CD4-positive, alpha-beta memory T cell (primary cell): ENCODE results near the gene ENAH. TPM values are rescaled to one million over a fixed set of nuclear protein-coding genes. Genes with fewer than 3 reads are reported as not detected.
A peak's percentile ranks its signal among the peaks of the same experiment; 100 is the strongest.

Experiments
- CTCF ChIA-PET: fragments of 350-600 bp; sonication (Branson Sonifier 250); formaldehyde crosslinking; loops from one replicate; lab custom pipeline; 2021; ENCODE audit warnings: inconsistent platforms; ENCODE audit not compliant: partially characterized antibody; lab: Charles Lee
- POLR2A ChIA-PET: fragments of 350-600 bp; sonication (Branson Sonifier 250); formaldehyde crosslinking; loops from one replicate; lab custom pipeline; 2021; ENCODE audit not compliant: partially characterized antibody; lab: Charles Lee
- DNase-seq, 5 donors: peaks; one replicate each; pipeline versions ENCODE4 v3.0.0 to v3.0.0-alpha.2; 2020 to 2022; ENCODE audit warnings: mixed read lengths in 1 of 5
- H3K27ac ChIP-seq: one replicate; pipeline ENCODE4 v1.7.0; 2013; ENCODE audit warnings: low read depth, low read length
- H3K27me3 ChIP-seq: 2 replicates; pipeline ENCODE4 v1.7.0; 2013; ENCODE audit warnings: mild to moderate bottlenecking, low read length, moderate library complexity; ENCODE audit not compliant: insufficient read depth
- H3K36me3 ChIP-seq: 2 replicates; pipeline ENCODE4 v1.7.0; 2013; ENCODE audit warnings: mild to moderate bottlenecking, low read length, moderate library complexity; ENCODE audit not compliant: insufficient read depth
- H3K4me1 ChIP-seq: 2 replicates; pipeline ENCODE4 v1.7.0; 2013; ENCODE audit warnings: mild to moderate bottlenecking, low read length, moderate library complexity; ENCODE audit not compliant: insufficient read depth
- H3K4me3 ChIP-seq, 2 donors: one replicate each; pipeline ENCODE4 v1.7.0; 2013; ENCODE audit warnings: low read length in 2 of 2, mild to moderate bottlenecking in 1 of 2
- H3K9me3 ChIP-seq, 2 donors: one replicate each; pipeline ENCODE4 v1.7.0; 2013; ENCODE audit warnings: low read length in 2 of 2, control low read depth in 1 of 2; ENCODE audit not compliant: control insufficient read depth in 1 of 2
- H3K27ac Mint-ChIP-seq, 7 donors: one replicate each; pipeline ENCODE4 v1.8.0; 2020 to 2021; ENCODE audit warnings: mixed read lengths in 7 of 7, mild to moderate bottlenecking in 6 of 7, inconsistent platforms in 3 of 7, moderate library complexity in 3 of 7
- H3K27me3 Mint-ChIP-seq, 2 donors: one replicate each; pipeline ENCODE4 v1.8.0; 2020 to 2021; ENCODE audit warnings: mixed read lengths in 2 of 2
- H3K36me3 Mint-ChIP-seq, 2 donors: one replicate each; pipeline ENCODE4 v1.8.0; 2020 to 2021; ENCODE audit warnings: mixed read lengths in 2 of 2, inconsistent platforms in 1 of 2, mild to moderate bottlenecking in 1 of 2
- H3K4me1 Mint-ChIP-seq, 4 donors: one replicate each; pipeline ENCODE4 v1.8.0; 2020 to 2021; ENCODE audit warnings: mixed read lengths in 4 of 4, mild to moderate bottlenecking in 1 of 4
- H3K4me3 Mint-ChIP-seq, 8 donors: one replicate each; pipeline ENCODE4 v1.8.0; 2020 to 2021; ENCODE audit warnings: mixed read lengths in 8 of 8, mild to moderate bottlenecking in 7 of 8, moderate library complexity in 6 of 8, inconsistent platforms in 3 of 8
- H3K9me3 Mint-ChIP-seq, 8 donors: one replicate each; pipeline ENCODE4 v1.8.0; 2020 to 2021; ENCODE audit warnings: mixed read lengths in 8 of 8, mild to moderate bottlenecking in 5 of 8, inconsistent platforms in 3 of 8, moderate library complexity in 1 of 8
- intact Hi-C: fragments of 100-400 bp; cut with micrococcal nuclease; formaldehyde crosslinking; loops from one replicate; pipeline ENCODE4 v1.15.1; 2023
- polyA plus RNA-seq, 2 donors: library from polyadenylated mRNA; unstranded; fragments of 300-500 nt; fragmentation: Illumina TruSeq; gene quantifications; one replicate each; pipeline ENCODE4 v1.2.3, GENCODE V29; 2021
- total RNA-seq, 2 experiments: library from RNA; stranded (reverse); gene quantifications; one replicate each; pipeline ENCODE4 v1.2.3, GENCODE V29; 2021

The ENAH gene
- total and polyA plus RNA-seq, 4 experiments from 2014 or later, result 0.26 TPM; not detected in 3

DNA sequence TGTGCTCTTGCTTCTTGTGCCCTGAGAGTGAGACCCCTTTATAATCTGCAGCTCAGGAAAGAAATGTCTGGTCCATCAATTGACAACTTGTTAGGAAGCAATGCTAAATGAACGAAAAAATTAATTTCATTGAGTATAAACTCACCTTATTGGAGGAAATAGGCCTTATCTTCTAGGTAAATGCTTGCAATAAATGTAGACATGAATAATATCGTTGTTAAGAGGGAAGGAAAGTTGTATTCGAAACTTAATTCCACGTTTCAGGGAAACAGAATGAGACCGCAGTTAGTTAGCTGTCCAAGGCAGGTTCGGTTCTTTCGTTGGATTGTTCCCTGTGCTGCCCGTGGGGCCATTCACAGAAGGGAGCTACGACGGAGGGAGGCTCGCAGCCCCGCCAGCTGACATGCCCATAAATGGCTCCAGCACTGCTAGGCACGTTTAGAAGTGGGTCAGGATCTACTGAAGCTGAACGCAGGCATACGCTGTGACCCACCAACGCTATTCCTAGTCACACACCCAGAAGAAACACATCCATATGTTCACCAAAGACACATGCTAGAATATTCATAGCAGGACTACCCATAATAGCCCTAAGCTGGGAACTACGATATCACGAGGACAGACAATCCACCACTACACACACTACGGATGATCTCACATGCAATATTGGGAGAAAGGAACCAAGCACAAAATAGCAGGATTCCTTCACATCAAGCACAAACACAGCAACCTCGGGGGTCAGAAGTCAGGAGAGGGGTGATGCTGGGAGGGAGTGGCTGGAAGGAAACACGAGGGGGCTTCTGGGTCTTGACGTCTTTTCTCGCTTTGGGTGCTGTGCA lies 168.9 kb downstream of the ENAH start:
- H3K27ac Mint-ChIP-seq, result no peak overlapping the region
- H3K36me3 Mint-ChIP-seq, result no peaks in the 10 kb centered on the region
- H3K9me3 Mint-ChIP-seq, result no peaks in the 10 kb centered on the region
- intact Hi-C loops, result no loop called here
- no peaks in the 10 kb centered on the region for H3K27me3 ChIP-seq
- no peaks in the 10 kb centered on the region for H3K36me3 ChIP-seq
- H3K27ac ChIP-seq, result no peak overlapping the region
- DNase-seq, result no peak
- peaks cover 4 to 6% of the 10 kb centered on the region in 2 donors for H3K27me3 Mint-ChIP-seq
- POLR2A ChIA-PET, result no interaction called here
- CTCF ChIA-PET, result interaction anchor here (1.1 to 2.2 kb wide), 3 partner anchors 9 to 16 kb away, joined by 3 to 15 read pairs (median 3); no protein-coding TSS in a partner anchor
- no peaks in the 10 kb centered on the region for H3K4me1 Mint-ChIP-seq
- H3K4me3 ChIP-seq, result no peak overlapping the region
- no peak overlapping the region for H3K4me3 Mint-ChIP-seq
- H3K9me3 ChIP-seq, result no peaks in the 10 kb centered on the region
- H3K4me1 ChIP-seq, result no peaks in the 10 kb centered on the region

DNA sequence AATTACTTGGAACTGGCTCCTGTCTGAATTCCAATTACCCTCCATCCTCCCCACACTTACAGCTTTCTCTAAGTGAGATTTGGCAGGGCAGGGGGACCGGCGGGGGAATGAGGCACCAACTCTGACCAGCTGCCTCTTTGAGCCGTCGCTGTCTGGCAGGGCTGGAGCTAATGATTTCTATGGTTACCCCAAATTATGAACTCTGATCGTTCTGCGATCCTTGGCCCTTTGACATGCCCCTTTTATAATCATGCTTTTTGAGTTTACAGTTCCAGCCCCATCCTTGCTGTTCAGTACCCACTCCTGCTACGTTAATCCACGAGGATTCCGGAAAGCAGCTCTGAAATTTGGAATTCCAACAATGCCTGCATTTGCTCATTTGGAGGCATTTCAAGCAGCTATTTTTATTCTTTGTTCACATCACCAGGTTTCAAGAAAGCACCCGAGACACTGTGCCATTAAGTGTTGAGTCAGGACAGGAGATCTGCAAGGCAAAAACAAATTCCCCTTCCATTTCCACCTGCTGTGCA lies 170.4 kb downstream of the ENAH start:
- ChIA-PET CTCF (interaction anchor here (0.9 to 3.7 kb wide), 10 partner anchors 9 to 509 kb away, joined by 3 to 14 read pairs (median 4); no protein-coding TSS in a partner anchor), POLR2A (no interaction called here)
- peaks cover 8 to 10% (median 9%) of the 10 kb centered on the region in 4 donors for H3K4me1 Mint-ChIP-seq
- no peaks in the 10 kb centered on the region for H3K9me3 Mint-ChIP-seq
- no peak overlapping the region for H3K27ac ChIP-seq
- H3K4me3 ChIP-seq, result no peak overlapping the region
- intact Hi-C loops, result no loop called here
- no peaks in the 10 kb centered on the region for H3K9me3 ChIP-seq
- H3K27me3 ChIP-seq, result no peaks in the 10 kb centered on the region
- no peaks in the 10 kb centered on the region for H3K36me3 ChIP-seq
- no peak overlapping the region for H3K27ac Mint-ChIP-seq
- H3K36me3 Mint-ChIP-seq, result no peaks in the 10 kb centered on the region
- no peak overlapping the region for H3K4me3 Mint-ChIP-seq
- H3K4me1 ChIP-seq, result peaks cover 9% of the 10 kb centered on the region
- no peak for DNase-seq
- H3K27me3 Mint-ChIP-seq, result peaks cover 4 to 6% of the 10 kb centered on the region in 2 donors

DNA sequence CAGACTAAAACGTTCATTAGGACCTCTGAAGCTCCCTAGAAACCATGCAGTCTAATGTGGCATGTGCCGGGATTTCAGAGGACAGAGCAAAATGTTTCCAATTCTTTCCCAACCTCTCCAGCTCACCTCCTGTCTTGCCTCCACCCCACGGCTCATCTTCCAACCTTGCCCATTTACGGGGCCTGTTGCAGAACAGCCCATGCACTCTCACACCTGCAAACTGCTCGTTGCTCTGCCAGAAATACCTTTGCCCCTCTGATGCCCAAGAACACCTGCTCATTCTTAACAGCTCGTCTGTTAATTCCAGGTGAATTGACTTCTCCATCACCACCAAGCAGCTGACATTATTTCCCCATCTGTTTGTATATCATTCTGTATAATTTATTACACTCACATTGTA lies 171.2 kb downstream of the ENAH start:
- H3K9me3 Mint-ChIP-seq, result no peaks in the 10 kb centered on the region
- Histone ChIP-seq H3K4me1 (peaks cover 16% of the 10 kb centered on the region), H3K9me3 (no peaks in the 10 kb centered on the region), H3K4me3 (no peak overlapping the region), H3K27me3 (no peaks in the 10 kb centered on the region), H3K36me3 (no peaks in the 10 kb centered on the region), H3K27ac (no peak overlapping the region)
- intact Hi-C loops, result no loop called here
- no peak overlapping the region for H3K4me3 Mint-ChIP-seq
- peaks cover 12 to 18% (median 16%) of the 10 kb centered on the region in 4 donors for H3K4me1 Mint-ChIP-seq
- H3K36me3 Mint-ChIP-seq, result no peaks in the 10 kb centered on the region
- ChIA-PET POLR2A (no interaction called here), CTCF (interaction anchor here (0.7 to 3.7 kb wide), 13 partner anchors 8 to 505 kb away, joined by 3 to 14 read pairs (median 4); no protein-coding TSS in a partner anchor)
- H3K27me3 Mint-ChIP-seq, result peaks cover 4 to 6% of the 10 kb centered on the region in 2 donors
- no peak for DNase-seq
- peak overlapping the region in 1 of 7 donors; percentile 81 for H3K27ac Mint-ChIP-seq

DNA sequence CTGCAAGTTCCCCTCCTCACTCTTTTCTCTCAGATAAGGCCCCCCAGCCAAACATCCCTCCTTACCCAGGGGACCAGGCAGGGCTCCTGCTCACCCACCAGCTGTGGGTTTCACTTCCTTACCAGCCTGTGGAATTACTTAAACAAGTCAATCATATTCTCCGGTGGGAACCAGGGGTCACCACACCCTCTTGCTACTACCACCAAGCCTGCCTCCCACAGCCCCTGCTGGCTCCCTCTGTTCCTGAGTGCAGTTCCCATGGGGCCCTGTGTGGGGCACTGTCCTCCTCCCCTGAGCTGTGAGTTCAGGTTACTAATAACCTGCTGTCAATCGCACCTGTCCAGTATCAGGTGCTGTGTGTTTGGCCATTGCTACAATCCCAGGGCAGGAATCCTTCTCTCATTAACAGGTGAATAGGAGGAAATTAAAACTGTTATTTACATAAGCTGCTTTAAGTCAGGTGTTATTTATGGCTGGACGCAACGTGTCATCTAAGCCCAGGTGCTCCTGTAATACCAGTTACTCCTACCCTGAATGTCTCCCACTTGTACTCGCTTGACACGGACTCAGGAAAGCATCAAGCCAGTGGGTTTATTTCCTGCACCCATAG lies 172.0 kb downstream of the ENAH start:
- H3K27me3 Mint-ChIP-seq, result peaks cover 4 to 6% of the 10 kb centered on the region in 2 donors
- H3K27ac Mint-ChIP-seq, result peak overlapping the region in 1 of 7 donors; percentile 51
- no peak overlapping the region for H3K4me3 ChIP-seq
- H3K9me3 Mint-ChIP-seq, result no peaks in the 10 kb centered on the region
- no peak overlapping the region for H3K4me3 Mint-ChIP-seq
- H3K9me3 ChIP-seq, result no peaks in the 10 kb centered on the region
- DNase-seq, result peak in 4 of 5 donors; percentile 32 to 41 (median 38)
- no peaks in the 10 kb centered on the region for H3K36me3 Mint-ChIP-seq
- H3K27me3 ChIP-seq, result no peaks in the 10 kb centered on the region
- H3K4me1 Mint-ChIP-seq, result peaks cover 16 to 25% (median 21%) of the 10 kb centered on the region in 4 donors
- intact Hi-C loops, result no loop called here
- ChIA-PET CTCF (interaction anchor here (0.7 to 3.7 kb wide), 12 partner anchors 8 to 506 kb away, joined by 3 to 14 read pairs (median 4); no protein-coding TSS in a partner anchor), POLR2A (interaction anchor here (1.2 kb wide), 1 partner anchor 13 kb away, joined by 4 read pairs; no protein-coding TSS in a partner anchor)
- H3K27ac ChIP-seq, result no peak overlapping the region
- H3K36me3 ChIP-seq, result no peaks in the 10 kb centered on the region
- H3K4me1 ChIP-seq, result peaks cover 22% of the 10 kb centered on the region

DNA sequence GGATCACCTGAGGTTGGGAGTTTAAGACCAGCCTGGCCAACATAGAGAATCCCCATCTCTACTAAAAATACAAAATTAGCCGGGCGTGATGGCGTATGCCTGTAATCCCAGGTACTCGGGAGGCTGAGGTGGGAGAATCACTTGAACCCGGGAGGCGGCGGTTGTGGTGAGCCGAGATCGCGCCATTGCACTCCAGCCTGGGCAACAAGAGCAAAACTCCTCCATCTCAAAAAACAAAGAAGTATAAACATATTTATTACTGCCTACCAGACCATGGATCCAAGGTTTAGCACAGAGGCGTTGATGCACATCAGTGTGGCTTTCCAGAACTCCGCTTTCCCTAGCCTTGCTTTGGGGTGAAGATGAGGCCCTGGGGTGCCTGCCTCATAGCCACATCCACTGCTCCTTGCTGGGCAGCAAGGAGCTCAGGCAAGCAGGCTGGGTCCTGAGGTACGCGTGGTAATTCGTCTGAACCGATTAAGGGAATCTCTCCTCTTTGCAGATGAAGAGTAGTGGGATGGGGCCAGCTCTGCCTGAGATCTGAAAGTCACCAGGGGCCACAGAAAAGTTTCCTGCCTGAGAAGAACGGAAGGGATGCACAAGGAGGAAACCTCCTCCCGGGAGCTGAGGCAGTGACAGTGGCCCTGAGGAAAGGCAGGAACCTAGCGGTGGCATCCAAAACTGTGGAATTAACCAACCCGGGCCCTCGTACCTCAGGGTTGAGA lies 172.8 kb downstream of the ENAH start:
- no peak overlapping the region for H3K27ac Mint-ChIP-seq
- H3K36me3 Mint-ChIP-seq, result no peaks in the 10 kb centered on the region
- no peaks in the 10 kb centered on the region for H3K9me3 Mint-ChIP-seq
- Histone ChIP-seq H3K36me3 (no peaks in the 10 kb centered on the region), H3K9me3 (no peaks in the 10 kb centered on the region), H3K27me3 (no peaks in the 10 kb centered on the region), H3K27ac (no peak overlapping the region), H3K4me3 (no peak overlapping the region), H3K4me1 (peaks cover 25% of the 10 kb centered on the region)
- no peak for DNase-seq
- ChIA-PET CTCF (interaction anchor here (0.9 to 3.7 kb wide), 9 partner anchors 9 to 507 kb away, joined by 3 to 14 read pairs (median 4); no protein-coding TSS in a partner anchor), POLR2A (interaction anchor here (1.2 to 1.4 kb wide), 2 partner anchors 13 to 298 kb away, joined by 3 to 4 read pairs; partner anchors contain the start of gene SRP9)
- intact Hi-C loops, result loop anchor here (10.0 kb wide), 2 partner anchors 75 to 365 kb away; no protein-coding TSS in a partner anchor
- peaks cover 16 to 29% (median 21%) of the 10 kb centered on the region in 4 donors for H3K4me1 Mint-ChIP-seq
- H3K4me3 Mint-ChIP-seq, result no peak overlapping the region
- H3K27me3 Mint-ChIP-seq, result peaks cover 4 to 6% of the 10 kb centered on the region in 2 donors

DNA sequence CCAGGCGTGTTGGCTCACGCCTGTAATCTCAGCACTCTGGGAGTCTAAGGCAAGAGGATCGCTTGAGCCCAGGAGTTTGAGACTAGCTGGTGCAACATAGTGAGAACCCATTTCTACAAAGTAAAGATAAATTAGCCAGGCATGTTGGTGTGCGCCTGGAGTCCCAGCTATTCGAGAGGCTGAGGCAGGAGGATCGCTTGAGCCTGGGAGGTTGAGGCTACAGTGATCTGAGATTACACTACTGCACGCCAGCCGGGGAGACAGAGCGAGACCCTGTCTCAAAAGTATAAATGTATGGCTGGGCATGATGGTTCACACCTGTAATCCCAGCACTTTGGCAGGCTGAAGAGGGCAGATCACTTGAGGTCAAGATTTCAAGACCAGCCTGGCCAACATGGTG lies 173.6 kb downstream of the ENAH start:
- intact Hi-C loops, result loop anchor here (10.0 kb wide), 2 partner anchors 75 to 365 kb away; no protein-coding TSS in a partner anchor
- POLR2A ChIA-PET, result interaction anchor here (1.4 to 3.7 kb wide), 2 partner anchors 12 to 298 kb away, joined by 3 to 19 read pairs; partner anchors contain the start of gene SRP9
- no peak overlapping the region for H3K4me3 Mint-ChIP-seq
- Histone ChIP-seq H3K27me3 (no peaks in the 10 kb centered on the region), H3K4me1 (peaks cover 33% of the 10 kb centered on the region), H3K9me3 (no peaks in the 10 kb centered on the region), H3K27ac (no peak overlapping the region), H3K36me3 (no peaks in the 10 kb centered on the region), H3K4me3 (no peak overlapping the region)
- peaks cover 17 to 35% (median 24%) of the 10 kb centered on the region in 4 donors for H3K4me1 Mint-ChIP-seq
- CTCF ChIA-PET, result interaction anchor here (1.1 to 4.3 kb wide), 5 partner anchors 11 to 508 kb away, joined by 3 to 19 read pairs (median 5); no protein-coding TSS in a partner anchor
- H3K9me3 Mint-ChIP-seq, result no peaks in the 10 kb centered on the region
- H3K27ac Mint-ChIP-seq, result no peak overlapping the region
- peaks cover 3 to 6% of the 10 kb centered on the region in 2 donors for H3K27me3 Mint-ChIP-seq
- H3K36me3 Mint-ChIP-seq, result no peaks in the 10 kb centered on the region
- no peak for DNase-seq
